Keratinocyte (primary cell): Measurements from ENCODE around the gene DGKI. TPM values are rescaled to one million over a fixed set of nuclear protein-coding genes. Genes with fewer than 3 reads are reported as not detected.

Source experiments
- DNase-seq: peaks from one replicate; pipeline ENCODE4 v3.0.0-alpha.2; 2011; ENCODE audit warnings: low read depth, missing footprints, low spot score
- FAIRE-seq: peaks from 2 replicates; lab custom pipeline; 2011; peaks lifted over from hg19 to GRCh38; lab: Jason Lieb, UNC
- H2AFZ ChIP-seq: 2 replicates; pipeline ENCODE4 v1.6.0; 2012; ENCODE audit warnings: low read length, control low read depth, inconsistent platforms; ENCODE audit not compliant: control insufficient read depth
- H3K27ac ChIP-seq: 2 replicates; pipeline ENCODE4 v1.5.1; 2011; ENCODE audit warnings: low read length; ENCODE audit not compliant: control insufficient read depth, insufficient read depth
- H3K27me3 ChIP-seq: 3 replicates; pipeline ENCODE4 v1.6.0; 2011; ENCODE audit warnings: low read length; ENCODE audit not compliant: control insufficient read depth, insufficient read depth; ENCODE audit errors: extremely low read depth
- H3K36me3 ChIP-seq, 2 experiments: 2 replicates in 1 of 2; 3 replicates in 1 of 2; pipeline ENCODE4 v1.5.1; 2011; ENCODE audit warnings: low read length in 2 of 2, mild to moderate bottlenecking in 1 of 2; ENCODE audit not compliant: control insufficient read depth in 2 of 2, insufficient read depth in 2 of 2; ENCODE audit errors: extremely low read depth in 1 of 2
- H3K4me1 ChIP-seq: 3 replicates; pipeline ENCODE4 v1.5.1; 2011; ENCODE audit warnings: low read length; ENCODE audit not compliant: control insufficient read depth, insufficient read depth; ENCODE audit errors: extremely low read depth
- H3K4me2 ChIP-seq: 3 replicates; pipeline ENCODE4 v1.6.0; 2011; ENCODE audit warnings: low read depth, low read length; ENCODE audit not compliant: control insufficient read depth, insufficient read depth; ENCODE audit errors: extremely low read depth
- H3K4me3 ChIP-seq, 3 experiments: fragments of 200-600 bp in 1 of 3; sonication (generic) in 1 of 3; 2 replicates in 2 of 3; 3 replicates in 1 of 3; pipeline ENCODE4 v1.5.1; 2011 to 2016; ENCODE audit warnings: low read length in 3 of 3, mild to moderate bottlenecking in 3 of 3, control low read depth in 2 of 3, inconsistent platforms in 1 of 3, low read depth in 1 of 3, mixed read lengths in 1 of 3, mixed run types in 1 of 3, moderate library complexity in 1 of 3; ENCODE audit not compliant: control insufficient read depth in 2 of 3, insufficient read depth in 2 of 3; ENCODE audit errors: extremely low read depth in 1 of 3
- H3K79me2 ChIP-seq: 2 replicates; pipeline ENCODE4 v1.6.0; 2012; ENCODE audit warnings: low read length; ENCODE audit not compliant: control insufficient read depth, insufficient read depth
- H3K9ac ChIP-seq: 3 replicates; pipeline ENCODE4 v1.6.0; 2011; ENCODE audit warnings: low read length; ENCODE audit not compliant: control insufficient read depth, insufficient read depth; ENCODE audit errors: extremely low read depth
- H3K9me1 ChIP-seq: 3 replicates; pipeline ENCODE4 v1.6.0; 2011; ENCODE audit warnings: low read length; ENCODE audit not compliant: control insufficient read depth, insufficient read depth; ENCODE audit errors: extremely low read depth
- H3K9me3 ChIP-seq: 2 replicates; pipeline ENCODE4 v1.5.1; 2012; ENCODE audit warnings: low read depth, low read length; ENCODE audit not compliant: control insufficient read depth
- H4K20me1 ChIP-seq: 3 replicates; pipeline ENCODE4 v1.6.0; 2011; ENCODE audit warnings: low read length; ENCODE audit not compliant: control insufficient read depth, insufficient read depth; ENCODE audit errors: extremely low read depth
- EZH2 ChIP-seq: IDR thresholded peaks from one replicate; pipeline ENCODE4 v1.6.1; 2012; ENCODE audit warnings: inconsistent platforms, mild to moderate bottlenecking, low read length, moderate library complexity
- dilution Hi-C: fragments of 300-500 bp; cut with MboI; formaldehyde crosslinking; loops from one replicate; pipeline ENCODE4 v1.7.0; 2020; ENCODE audit warnings: low sequenced_read_pairs; ENCODE audit not compliant: extremely low pct_ligation_motif_present
- polyA plus RNA-seq, 5 experiments: library from polyadenylated mRNA; depleted of rRNA in 3 of 5; stranded (reverse) in 3 of 5; stranded (forward) in 1 of 5; unstranded in 1 of 5; fragments of >200 nt; gene quantifications; 1 replicate in 1 of 5; 2 replicates in 3 of 5; 3 replicates in 1 of 5; pipeline versions ENCODE4 v1.2.1 to v1.2.3, GENCODE V29; 2011 to 2012; ENCODE audit warnings: missing spikeins in 2 of 5, low read depth in 1 of 5, low replicate concordance in 1 of 5
- TF ChIP-seq, protein P1 (sequence below), 3 experiments: IDR thresholded peaks in 1 of 3; conservative IDR thresholded peaks in 1 of 3; optimal IDR thresholded peaks in 1 of 3; 2 replicates in 2 of 3; 3 replicates in 1 of 3; pipeline versions ENCODE3 to v1.5.1; 2011; ENCODE audit warnings: low read length in 3 of 3, mild to moderate bottlenecking in 3 of 3, moderate library complexity in 2 of 3, control low read depth in 1 of 3, inconsistent platforms in 1 of 3; ENCODE audit not compliant: insufficient read depth in 2 of 3; ENCODE audit errors: extremely low read depth in 1 of 3

The DGKI gene
- polyA plus RNA-seq, 1 donor (not counting 4 experiments of a cell fraction or from before 2014, with no cell fraction given) = 0.14 TPM

DNA sequence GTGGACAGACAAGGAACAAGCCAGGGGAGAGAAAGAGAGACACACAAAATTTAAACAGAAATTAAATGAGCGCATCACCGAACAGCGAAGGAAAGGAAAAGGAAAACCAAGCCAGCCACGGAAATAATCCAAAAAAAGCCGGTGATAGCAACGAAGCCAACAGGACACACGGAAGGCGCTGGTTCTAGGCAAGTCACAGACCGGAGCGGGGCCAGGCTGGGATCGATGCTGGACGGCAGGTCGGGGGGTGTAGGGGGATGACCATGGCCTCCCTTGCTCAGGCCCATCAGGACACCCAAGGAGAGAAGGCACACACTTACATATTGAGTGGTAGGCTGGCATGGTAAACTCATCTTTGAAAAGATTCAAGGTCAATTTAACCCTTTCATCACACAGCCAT lies 300.8 kb downstream of the DGKI start:
- no peak for FAIRE-seq
- Histone ChIP-seq H3K4me3 (no peak overlapping the region), H3K4me2 (no peak overlapping the region), H2AFZ (no peak overlapping the region), H3K4me1 (no peaks in the 10 kb centered on the region), H3K9me3 (no peaks in the 10 kb centered on the region), H3K79me2 (no peaks in the 10 kb centered on the region), H3K9me1 (no peaks in the 10 kb centered on the region), H3K27me3 (no peaks in the 10 kb centered on the region), H3K36me3 (no peaks in the 10 kb centered on the region), H3K9ac (no peak overlapping the region), H3K27ac (no peak overlapping the region), H4K20me1 (no peaks in the 10 kb centered on the region)
- DNase-seq = no peak
- dilution Hi-C loops = no loop called here
- TF ChIP-seq EZH2 = no peak
- TF ChIP-seq, protein P1, sequence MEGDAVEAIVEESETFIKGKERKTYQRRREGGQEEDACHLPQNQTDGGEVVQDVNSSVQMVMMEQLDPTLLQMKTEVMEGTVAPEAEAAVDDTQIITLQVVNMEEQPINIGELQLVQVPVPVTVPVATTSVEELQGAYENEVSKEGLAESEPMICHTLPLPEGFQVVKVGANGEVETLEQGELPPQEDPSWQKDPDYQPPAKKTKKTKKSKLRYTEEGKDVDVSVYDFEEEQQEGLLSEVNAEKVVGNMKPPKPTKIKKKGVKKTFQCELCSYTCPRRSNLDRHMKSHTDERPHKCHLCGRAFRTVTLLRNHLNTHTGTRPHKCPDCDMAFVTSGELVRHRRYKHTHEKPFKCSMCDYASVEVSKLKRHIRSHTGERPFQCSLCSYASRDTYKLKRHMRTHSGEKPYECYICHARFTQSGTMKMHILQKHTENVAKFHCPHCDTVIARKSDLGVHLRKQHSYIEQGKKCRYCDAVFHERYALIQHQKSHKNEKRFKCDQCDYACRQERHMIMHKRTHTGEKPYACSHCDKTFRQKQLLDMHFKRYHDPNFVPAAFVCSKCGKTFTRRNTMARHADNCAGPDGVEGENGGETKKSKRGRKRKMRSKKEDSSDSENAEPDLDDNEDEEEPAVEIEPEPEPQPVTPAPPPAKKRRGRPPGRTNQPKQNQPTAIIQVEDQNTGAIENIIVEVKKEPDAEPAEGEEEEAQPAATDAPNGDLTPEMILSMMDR (optimal IDR thresholded peaks at IDR 0.05 in 1 of 3, IDR thresholded peaks at IDR 0.05 in 1 of 3, conservative IDR thresholded peaks at IDR 0.05 in 1 of 3; ENCODE audit: extremely low read depth in 1 of 3, insufficient read depth in 2 of 3, low read length in 3 of 3) = no peak

DNA sequence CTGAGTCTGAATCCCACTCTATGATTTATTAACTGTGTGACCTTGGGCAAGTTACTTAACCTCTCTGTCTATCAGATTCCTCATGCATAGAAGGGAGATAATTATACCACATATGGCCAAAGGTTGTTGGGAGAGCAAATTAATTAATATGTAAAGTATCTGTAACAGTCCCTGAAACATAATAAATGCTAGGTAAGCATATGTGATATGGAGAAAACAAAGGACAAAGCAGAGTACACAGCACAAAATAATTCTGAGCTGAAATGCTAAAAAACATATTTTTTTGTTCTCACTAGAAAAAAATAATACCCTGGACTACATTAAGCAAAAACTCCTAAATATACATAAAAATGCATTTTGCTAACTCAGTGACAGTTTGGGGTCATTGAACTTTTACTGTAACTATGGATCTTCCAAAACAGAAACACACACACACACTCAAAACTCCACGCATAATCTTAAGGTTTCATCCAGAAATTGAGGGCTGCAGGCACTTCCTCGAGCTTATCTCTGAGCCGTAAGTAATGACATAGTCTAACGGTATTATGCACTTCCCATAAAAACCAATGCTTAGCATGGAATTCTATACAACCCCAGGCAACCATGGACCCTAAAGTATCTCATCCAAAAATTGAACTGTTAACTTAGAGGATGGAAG lies 301.6 kb downstream of the DGKI start:
- Histone ChIP-seq H3K4me2 (no peak overlapping the region), H3K27ac (no peak overlapping the region), H3K79me2 (no peaks in the 10 kb centered on the region), H3K9me3 (no peaks in the 10 kb centered on the region), H2AFZ (no peak overlapping the region), H4K20me1 (no peaks in the 10 kb centered on the region), H3K36me3 (no peaks in the 10 kb centered on the region), H3K4me1 (no peaks in the 10 kb centered on the region), H3K9ac (no peak overlapping the region), H3K9me1 (no peaks in the 10 kb centered on the region), H3K27me3 (no peaks in the 10 kb centered on the region), H3K4me3 (no peak overlapping the region)
- DNase-seq (no peak), FAIRE-seq (no peak)
- dilution Hi-C loops = no loop called here
- TF ChIP-seq EZH2 = no peak
